Uterus (tissue), 2 donors: Measurements from ENCODE around the gene RPS6KA2.

Experiments used
- POLR2A ChIP-seq, 2 donors: fragments of 450-650 bp; IDR thresholded peaks; one replicate each; pipeline ENCODE4 v1.6.1; 2016; ENCODE audit warnings: antibody characterized with exemption in 2 of 2, mild to moderate bottlenecking in 1 of 2, moderate library complexity in 1 of 2
- TF ChIP-seq, protein P1 (sequence below), 4 experiments: fragments of 200-600 bp in 2 of 4; fragments of 450-650 bp in 2 of 4; sonication (generic) in 2 of 4; IDR thresholded peaks; one replicate each; pipeline ENCODE4 v1.5.1; 2016 to 2019; ENCODE audit warnings: antibody characterized with exemption in 4 of 4, mild to moderate bottlenecking in 2 of 4, moderate library complexity in 1 of 4

- no peak for TF ChIP-seq POLR2A (IDR thresholded peaks at IDR 0.05)
- TF ChIP-seq, protein P1, sequence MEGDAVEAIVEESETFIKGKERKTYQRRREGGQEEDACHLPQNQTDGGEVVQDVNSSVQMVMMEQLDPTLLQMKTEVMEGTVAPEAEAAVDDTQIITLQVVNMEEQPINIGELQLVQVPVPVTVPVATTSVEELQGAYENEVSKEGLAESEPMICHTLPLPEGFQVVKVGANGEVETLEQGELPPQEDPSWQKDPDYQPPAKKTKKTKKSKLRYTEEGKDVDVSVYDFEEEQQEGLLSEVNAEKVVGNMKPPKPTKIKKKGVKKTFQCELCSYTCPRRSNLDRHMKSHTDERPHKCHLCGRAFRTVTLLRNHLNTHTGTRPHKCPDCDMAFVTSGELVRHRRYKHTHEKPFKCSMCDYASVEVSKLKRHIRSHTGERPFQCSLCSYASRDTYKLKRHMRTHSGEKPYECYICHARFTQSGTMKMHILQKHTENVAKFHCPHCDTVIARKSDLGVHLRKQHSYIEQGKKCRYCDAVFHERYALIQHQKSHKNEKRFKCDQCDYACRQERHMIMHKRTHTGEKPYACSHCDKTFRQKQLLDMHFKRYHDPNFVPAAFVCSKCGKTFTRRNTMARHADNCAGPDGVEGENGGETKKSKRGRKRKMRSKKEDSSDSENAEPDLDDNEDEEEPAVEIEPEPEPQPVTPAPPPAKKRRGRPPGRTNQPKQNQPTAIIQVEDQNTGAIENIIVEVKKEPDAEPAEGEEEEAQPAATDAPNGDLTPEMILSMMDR (IDR thresholded peaks at IDR 0.05): no peak
Observed at GRCh38 chr6:166402582-166403277, 224.3 kb downstream of the RPS6KA2 start.
